HG02970 (cell line): ENCODE data around the gene SEPTIN5.
A peak's percentile ranks its signal among the peaks of the same experiment; 100 is the strongest.

Experiments
- ATAC-seq: cut with Tn5 transposase; IDR thresholded peaks from one replicate; pipeline ENCODE4 v1.9.1; 2021; ENCODE audit warnings: mild to moderate bottlenecking, moderate library complexity, moderate number of reproducible peaks; ENCODE audit not compliant: unreplicated experiment, low FRiP score

Gene SEPTIN5

GRCh38 chr22:19730655-19731360 lies 16.5 kb downstream of the SEPTIN5 start:
- peak; percentile 58 for ATAC-seq

GRCh38 chr22:19731361-19732135 lies 17.2 kb downstream of the SEPTIN5 start:
- no peak for ATAC-seq

- ATAC-seq = no peak
Measured at GRCh38 chr22:19732403-19733113, 18.3 kb downstream of the SEPTIN5 start.

DNA sequence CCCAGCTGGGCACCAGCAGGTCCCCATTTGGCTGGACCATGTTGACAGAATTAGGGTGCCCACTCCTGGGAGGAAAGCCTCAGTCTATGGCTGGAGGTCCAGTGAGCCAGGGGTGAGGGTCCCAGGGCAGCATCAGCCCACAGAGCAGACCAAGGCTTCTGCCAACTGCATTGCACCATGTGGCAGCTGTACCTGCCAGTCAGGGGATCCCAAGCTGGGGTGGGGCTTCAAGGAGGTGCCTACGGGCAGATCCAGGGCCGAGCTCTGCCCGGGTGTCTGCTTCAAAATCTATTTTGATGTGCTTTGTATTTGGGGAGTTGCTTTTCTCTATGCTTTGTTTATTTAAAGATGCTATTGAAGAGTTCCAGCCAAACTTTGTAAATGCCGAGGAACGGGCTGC lies 19.5 kb downstream of the SEPTIN5 start:
- ATAC-seq = no peak

DNA sequence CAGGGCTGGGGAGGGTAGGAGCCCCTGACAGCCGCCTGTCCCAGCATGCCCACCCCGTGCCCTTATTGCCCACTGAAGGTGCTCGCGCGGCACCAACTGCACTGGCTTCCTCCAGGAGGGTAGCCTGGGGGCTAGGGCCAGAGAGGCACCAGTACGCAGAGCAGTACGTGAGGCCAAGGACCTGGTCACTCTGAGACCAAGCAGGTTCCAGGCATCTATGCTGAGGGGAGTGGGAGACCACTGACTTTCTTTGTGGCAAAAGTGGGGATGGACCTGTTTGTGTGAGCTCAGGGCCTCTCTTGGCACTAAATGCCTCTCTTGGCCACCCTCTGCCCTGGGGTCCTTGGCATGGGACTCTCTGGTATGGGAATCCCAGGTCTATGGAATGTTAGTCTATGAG lies 19.9 kb downstream of the SEPTIN5 start:
- no peak for ATAC-seq

GRCh38 chr22:19734837-19735382 lies 20.6 kb downstream of the SEPTIN5 start:
- ATAC-seq = no peak

- ATAC-seq = no peak
Measured at GRCh38 chr22:19735665-19736510, 21.6 kb downstream of the SEPTIN5 start.

DNA sequence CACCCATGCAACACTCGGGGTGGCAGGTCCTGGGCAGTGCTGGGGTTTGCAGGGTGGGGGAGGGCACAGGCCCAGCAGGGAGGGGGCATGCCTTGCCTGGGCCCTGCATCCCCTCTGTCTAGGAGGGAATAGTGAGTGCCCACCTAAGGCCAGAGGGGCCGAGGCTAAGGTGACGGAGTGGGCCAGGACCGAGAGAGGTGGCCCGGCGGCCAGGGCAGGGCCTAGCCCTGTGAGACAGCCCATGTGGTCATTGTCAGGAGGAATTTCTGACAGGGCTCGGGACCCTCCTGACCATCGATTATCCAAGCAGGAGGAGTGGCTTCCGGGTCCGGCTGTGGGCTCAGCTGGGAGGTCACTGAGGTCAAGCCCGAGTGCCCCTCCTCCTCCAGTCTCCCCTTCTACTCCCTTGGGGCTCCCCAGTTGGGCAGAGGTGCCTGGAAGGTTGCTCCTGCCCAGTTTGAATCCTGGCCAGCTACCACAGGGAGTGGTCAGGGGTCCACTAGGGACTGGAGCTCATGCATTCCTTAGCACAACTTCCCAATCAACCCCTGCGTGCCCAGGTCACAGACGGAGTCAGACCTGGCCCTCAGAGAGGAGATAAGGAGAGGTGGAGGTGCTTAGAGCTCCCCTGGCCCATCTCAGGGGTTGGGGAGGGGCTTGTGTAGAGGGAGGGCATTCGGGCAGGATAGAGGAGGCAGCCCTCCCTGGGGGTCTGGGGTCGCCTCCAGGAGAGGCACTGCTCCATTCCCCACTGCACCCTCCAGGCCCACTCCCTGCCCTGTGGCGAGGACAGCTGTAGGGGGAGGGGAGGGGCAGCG lies 23.8 kb downstream of the SEPTIN5 start:
- ATAC-seq = no peak

DNA sequence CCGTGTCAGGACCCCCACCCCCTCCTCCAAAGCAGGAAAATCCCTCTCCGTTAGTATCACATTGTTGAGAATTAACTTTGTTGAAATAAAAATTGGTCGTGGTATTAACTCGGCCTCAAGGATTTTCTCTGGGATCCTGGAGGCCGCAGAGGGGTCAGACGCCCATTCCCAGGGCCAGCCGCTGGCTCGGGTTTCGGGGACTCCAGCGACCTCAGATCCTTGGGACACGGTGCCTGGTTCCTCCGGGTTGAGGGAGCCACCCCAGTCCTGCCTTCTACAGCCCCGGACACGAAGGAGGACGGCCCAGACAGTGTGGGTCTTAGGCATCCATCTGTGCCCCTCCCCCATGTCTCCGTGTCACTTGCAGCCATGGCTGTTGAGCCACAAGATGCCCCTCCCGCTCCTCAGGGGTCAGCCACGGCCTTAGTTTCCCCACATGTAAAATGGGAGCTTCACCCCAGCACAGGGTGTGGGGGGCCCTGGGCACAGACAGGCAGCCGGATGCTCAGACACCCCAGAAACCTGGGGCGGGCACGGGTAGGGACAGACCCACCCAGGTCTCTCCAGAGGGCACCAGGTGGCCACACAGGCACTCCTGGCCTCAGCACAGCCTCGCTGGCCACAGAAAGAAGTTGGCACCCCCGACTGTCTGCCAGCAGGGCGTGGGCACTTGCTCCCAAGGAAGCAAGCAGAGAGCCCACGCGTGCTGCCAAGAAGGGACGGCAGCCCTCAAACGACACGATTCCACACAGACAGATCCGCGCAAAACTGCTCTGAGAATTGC lies 24.6 kb downstream of the SEPTIN5 start:
- ATAC-seq = no peak

DNA sequence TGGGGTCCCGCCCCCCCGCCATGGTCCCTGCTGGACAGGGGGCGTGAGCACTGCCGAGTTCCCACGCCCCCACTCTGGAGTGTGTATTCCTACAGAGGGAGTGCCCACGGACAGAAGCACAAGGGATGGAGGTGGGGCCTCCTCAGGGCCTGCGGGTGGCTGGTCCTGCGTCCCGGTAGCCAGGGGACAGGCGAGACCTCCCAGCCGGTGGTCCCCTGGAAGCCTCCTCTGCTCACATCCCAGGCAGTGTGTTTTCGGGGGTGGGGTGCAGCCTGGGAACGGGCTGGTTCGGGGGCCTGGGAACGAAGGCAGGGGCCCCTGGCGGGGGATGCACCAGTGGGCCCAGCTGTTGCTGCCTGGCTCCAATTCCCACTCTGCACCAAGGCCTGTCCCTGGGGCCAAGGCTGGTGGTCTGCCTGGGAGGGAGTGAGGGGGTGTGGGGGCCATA lies 25.2 kb downstream of the SEPTIN5 start:
- no peak for ATAC-seq

- no peak for ATAC-seq
Measured at GRCh38 chr22:19739911-19740449, 25.7 kb downstream of the SEPTIN5 start.

- no peak for ATAC-seq
Measured at GRCh38 chr22:19740586-19740985, 26.3 kb downstream of the SEPTIN5 start.

DNA sequence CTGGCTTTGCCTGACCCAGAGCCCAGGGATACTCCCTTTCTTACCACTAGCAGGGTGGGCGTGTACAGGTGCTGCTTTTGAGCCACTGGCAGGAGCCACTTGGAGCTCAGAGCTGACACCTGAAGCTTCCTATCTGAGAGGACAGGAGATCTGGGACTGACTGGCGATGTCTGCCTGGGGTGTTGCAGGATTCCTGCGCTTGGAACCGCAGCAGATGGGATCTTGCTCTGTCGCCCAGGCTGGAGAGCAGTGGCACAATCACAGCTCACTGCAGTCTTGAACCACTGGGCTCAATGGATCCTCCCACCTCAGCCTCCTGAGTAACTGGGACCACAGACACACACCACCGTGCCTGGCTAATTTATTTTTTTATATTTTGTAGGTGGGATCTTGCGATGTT lies 26.8 kb downstream of the SEPTIN5 start:
- ATAC-seq = no peak

DNA sequence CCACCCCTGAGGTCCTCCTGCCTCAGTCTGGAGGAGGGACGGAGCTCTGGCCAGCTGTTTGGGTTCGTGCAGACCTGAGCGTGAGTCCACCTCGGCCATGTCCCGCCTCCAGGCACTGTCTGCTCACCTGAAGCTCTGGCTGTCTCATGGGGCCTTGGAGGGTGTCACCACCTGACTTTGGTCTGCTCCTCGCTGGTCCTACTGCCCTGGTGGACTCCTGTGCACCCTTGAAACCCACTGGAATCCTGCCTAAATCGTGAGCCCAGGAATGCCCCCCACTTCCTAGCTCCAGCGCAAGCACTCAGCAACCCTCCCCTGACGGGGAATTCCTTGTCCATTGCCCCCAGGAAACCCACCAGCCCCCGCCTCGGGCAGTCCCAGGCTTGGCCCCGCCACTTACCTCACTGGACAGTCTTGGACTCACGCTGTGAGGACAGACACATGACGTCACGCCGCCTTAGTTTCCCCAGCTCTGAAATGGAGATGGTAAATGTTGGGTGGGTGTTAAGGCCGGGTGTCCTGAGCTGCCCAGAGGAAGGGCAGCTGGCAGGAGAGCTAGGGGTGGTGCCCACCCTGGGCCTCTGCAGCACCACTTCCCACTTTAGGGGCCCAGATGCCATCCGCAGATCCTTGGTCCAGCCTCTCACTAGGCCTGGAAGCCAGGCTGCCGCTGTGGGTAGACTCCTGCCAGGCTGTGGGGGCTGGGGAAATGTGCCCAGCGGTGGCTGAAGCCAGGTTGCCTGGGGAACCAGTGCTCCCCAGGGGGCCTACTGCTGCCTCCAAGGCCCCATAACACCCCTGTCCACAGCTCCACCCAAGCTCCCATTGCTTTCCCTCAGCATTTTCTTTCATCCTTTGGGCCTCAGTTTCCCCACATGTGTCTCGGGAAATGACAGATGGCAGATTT lies 28.1 kb downstream of the SEPTIN5 start:
- ATAC-seq = no peak

- no peak for ATAC-seq
Measured at GRCh38 chr22:19743081-19743480, 28.8 kb downstream of the SEPTIN5 start.

DNA sequence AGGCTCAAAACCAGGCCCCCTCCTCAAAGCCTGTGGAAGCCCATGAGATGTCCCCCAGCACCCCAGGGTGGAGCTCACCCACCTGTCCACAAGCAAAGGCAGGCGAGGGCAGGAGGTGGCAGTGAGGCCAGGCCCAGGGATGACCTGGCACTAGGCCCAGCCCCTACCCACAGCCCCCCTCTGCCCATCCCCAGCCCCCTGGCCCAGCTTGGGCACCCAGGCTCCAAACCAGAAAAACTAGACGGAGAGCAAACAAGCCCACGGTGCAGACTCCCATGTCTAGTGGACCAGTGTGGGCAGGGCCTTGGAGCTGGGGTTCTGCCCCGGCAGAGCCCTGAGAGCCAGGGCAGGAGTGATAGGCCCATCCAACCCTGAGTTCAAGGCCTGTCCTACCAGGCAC lies 29.3 kb downstream of the SEPTIN5 start:
- ATAC-seq = no peak

GRCh38 chr22:19744350-19745006 lies 30.2 kb downstream of the SEPTIN5 start:
- ATAC-seq = no peak
